Astrocyte of the cerebellum (primary cell): ENCODE results near the gene TAS2R4.
"Not testable (repeated sequence)": the region's sequence is repeated elsewhere in the genome, so short reads cannot be mapped to it uniquely, and the experiment has no call there.

Experiments used
- DNase-seq: peaks from one replicate; pipeline ENCODE4 v3.0.0-alpha.2; 2011; ENCODE audit warnings: low read depth
- H3K4me3 ChIP-seq: 2 replicates; pipeline ENCODE4 v1.5.1; 2011; ENCODE audit warnings: mild to moderate bottlenecking, low read depth, low read length, moderate library complexity
- CTCF ChIP-seq: IDR thresholded peaks from 2 replicates; pipeline ENCODE4 v1.5.1; 2012; ENCODE audit warnings: low read length, low read depth, moderate library complexity, mild to moderate bottlenecking; ENCODE audit errors: missing control alignments
- in situ Hi-C: cut with HindIII; loops from 2 replicates; pipeline ENCODE4 v1.10.0; 2017; ENCODE audit warnings: low sequenced_read_pairs

The TAS2R4 gene

DNA sequence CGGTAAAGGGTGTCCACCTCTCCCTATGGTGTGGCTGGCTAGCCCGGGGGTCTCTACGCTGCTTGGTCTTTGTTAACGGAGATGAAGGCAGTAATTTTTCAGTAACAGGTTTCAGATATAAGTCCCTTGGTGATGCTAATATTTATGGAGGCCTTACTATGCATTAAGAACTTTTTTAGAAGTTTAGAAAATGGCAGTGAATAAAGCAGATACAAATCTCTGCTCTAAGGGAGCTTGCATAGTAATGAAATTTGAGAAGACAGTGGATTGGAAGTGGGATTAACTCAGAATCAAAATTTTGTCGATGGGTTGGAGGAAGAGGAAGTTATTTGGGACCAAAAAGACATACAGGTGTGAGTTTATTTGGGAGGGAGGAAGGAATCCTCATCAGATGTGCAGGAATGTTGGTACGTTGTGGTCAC is 37.9 kb upstream of the TAS2R4 start:
- no peak for TF ChIP-seq CTCF
- peak overlapping the region; percentile 93 for H3K4me3 ChIP-seq
- DNase-seq, result no peak
- in situ Hi-C loops, result no loop called here

- H3K4me3 ChIP-seq, result peak overlapping the region; percentile 93
- no peak for TF ChIP-seq CTCF
- no peak for DNase-seq
- in situ Hi-C loops, result no loop called here
Measured at GRCh38 chr7:141739250-141739649, 37.2 kb upstream of the TAS2R4 start.

- no peak overlapping the region for H3K4me3 ChIP-seq
- in situ Hi-C loops, result no loop called here
- no peak for DNase-seq
- TF ChIP-seq CTCF, result no peak
Measured at GRCh38 chr7:141742229-141742628, 34.2 kb upstream of the TAS2R4 start.

DNA sequence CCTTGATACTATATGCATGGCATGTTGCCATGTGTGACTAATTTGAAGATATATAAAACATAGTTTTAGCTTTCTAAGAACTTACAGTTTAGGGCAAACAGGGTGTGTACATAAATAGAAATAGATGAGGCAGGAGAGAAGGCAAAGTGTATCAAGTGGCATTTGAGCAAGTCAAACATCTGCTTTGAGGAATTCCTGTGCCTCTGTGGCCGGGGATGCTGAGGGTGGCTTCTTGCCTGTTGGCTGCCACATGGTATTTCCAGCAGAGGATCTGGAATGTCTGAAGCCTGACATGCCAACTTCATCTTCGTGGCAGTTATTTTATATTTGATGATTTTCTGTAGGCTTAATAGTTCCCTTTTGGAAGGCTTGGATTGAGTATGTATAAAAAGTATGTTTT is 32.3 kb upstream of the TAS2R4 start:
- no peak for TF ChIP-seq CTCF
- in situ Hi-C loops, result no loop called here
- no peak for DNase-seq
- no peak overlapping the region for H3K4me3 ChIP-seq

GRCh38 chr7:141748396-141748795 is 28.1 kb upstream of the TAS2R4 start:
- no peak overlapping the region for H3K4me3 ChIP-seq
- TF ChIP-seq CTCF, result no peak
- in situ Hi-C loops, result no loop called here
- DNase-seq, result no peak

DNA sequence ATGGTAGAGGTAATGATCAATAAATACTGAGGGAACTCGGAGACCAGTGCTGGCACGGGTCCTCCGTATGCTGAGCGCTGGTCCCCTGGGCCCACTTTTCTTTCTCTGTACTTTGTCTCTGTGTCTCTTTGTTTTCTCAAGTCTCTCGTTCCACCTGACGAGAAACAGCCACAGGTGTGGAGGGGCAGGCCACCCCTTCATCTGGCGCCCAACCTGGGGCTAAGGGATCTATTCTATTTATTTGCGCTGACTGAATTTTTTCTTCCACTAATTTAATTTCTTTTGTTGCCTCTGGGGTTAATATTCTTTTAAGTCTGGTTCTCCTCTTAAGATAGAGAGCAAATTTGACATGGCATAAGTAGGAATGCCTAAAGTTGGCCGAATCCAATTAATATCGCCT is 24.6 kb upstream of the TAS2R4 start:
- DNase-seq, H3K4me3 ChIP-seq, in situ Hi-C loops: not testable (repeated sequence)

DNA sequence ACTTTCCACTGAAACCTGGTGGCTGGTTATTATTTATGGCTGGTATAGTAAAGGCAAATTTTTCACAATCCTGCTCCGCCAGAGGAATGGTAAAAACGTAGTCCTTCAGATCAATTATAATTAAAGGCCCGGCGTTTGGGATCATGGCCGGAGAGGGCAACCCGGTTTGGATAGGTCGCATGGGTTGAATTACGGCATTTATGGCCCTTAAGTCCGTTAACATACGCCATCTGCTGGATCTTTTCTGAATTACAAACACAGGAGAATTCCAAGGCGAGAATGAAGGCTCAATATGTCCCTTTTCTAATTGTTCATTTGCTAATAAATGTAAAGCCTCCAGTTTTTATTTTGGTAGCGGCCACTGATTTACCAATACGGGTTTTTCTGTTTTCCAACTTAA is 23.8 kb upstream of the TAS2R4 start:
- no peak for DNase-seq
- peak; percentile 11 for TF ChIP-seq CTCF
- in situ Hi-C loops, result no loop called here
- H3K4me3 ChIP-seq, result no peak overlapping the region
